Right renal pelvis (tissue), 4 donors: ENCODE data around the gene LENG9. TPM values are rescaled to one million over a fixed set of nuclear protein-coding genes. Genes with fewer than 3 reads are reported as not detected.

ENCODE experiments used
- DNase-seq, 4 donors: peaks; one replicate each; pipeline ENCODE4 v3.0.0-alpha.2; 2013; ENCODE audit warnings: low read depth in 4 of 4, low spot score in 3 of 4, missing footprints in 1 of 4
- polyA plus RNA-seq, 4 donors: library from polyadenylated mRNA; unstranded; fragments of 120-200 nt; gene quantifications; one replicate each; pipeline ENCODE4 v1.2.1, GENCODE V29; 2013; ENCODE audit not compliant: insufficient read length in 4 of 4

The LENG9 gene
- polyA plus RNA-seq, 4 donors = 1.4 to 2.9 (median 1.8) TPM

GRCh38 chr19:54460230-54461005 is 3.2 kb downstream of the LENG9 start:
- DNase-seq = no peak

DNA sequence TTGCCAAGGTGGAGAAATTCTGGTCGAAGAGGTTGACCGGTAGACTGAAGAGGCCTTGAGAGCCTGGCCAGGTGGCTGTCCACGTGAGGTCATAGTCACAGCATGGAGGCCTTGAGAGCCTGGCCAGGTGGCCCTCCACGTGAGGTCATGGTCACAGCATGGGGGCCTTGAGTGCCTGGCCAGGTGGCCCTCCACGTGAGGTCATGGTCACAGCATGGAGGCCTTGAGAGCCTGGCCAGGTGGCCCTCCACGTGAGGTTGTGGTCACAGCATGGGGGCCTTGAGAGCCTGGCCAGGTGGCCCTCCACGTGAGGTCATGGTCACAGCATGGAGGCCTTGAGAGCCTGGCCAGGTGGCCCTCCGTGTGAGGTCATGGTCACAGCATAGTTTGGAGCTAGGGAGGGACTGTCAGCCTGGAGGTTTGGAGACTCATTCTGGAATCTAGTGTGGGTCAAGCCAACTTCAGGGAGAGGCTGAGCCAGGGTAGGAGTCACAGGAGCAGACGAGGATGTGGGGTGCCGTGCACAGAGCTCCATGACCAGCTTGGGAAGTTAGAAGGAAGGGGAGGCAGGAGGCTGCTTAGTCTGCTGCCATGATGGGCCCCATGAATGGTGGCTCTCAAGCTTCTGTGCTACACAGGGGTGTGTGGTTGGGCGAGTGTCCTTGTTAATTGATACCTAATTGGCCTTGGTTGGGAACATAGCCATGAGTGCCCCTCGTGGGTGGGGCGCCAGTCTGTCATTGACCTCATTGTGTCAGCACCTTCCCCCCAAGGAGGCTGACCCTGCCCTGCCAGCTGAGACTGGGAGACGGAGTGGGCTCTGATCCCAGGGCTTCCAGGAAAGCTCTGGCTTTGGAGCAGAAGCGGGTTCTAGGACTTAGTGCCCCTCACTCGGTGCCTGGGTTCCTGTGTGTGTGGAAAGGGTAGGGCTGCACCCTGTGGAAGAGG is 4.0 kb downstream of the LENG9 start:
- DNase-seq = no peak

DNA sequence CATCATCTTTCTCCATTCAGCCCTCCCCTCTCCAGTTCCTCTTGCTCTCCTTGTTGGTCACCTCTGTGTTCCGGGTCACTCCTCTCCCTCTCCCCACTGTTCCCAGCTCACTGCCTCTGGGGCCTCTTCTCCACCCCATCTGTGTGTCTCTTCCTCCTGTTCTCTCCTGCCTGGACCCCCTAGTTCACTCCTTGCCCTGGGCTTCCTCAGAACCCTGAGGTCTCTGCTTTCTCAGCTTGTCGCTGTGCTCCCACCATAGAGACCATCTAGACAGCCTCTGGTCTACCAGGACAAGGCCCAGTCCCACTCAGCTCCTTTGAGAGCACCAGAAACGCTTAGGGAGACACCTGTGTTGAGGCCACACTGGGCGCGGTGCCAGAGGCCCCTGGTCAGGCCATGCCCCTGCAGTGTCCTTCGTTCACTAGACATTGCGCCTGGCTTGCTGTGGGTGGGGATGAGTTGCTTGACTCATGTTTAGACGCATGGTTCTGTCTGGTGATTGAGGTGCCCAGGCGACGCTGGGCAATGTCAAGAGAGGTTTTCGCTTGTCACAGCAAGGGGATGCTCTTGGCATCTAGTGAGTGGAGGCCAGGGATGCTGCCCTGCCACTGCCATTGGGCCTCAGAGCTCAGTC is 4.8 kb downstream of the LENG9 start:
- DNase-seq = no peak

- no peak for DNase-seq
Observed at GRCh38 chr19:54457773-54458647, 5.6 kb downstream of the LENG9 start.

GRCh38 chr19:54456423-54457373 is 6.9 kb downstream of the LENG9 start:
- no peak for DNase-seq

DNA sequence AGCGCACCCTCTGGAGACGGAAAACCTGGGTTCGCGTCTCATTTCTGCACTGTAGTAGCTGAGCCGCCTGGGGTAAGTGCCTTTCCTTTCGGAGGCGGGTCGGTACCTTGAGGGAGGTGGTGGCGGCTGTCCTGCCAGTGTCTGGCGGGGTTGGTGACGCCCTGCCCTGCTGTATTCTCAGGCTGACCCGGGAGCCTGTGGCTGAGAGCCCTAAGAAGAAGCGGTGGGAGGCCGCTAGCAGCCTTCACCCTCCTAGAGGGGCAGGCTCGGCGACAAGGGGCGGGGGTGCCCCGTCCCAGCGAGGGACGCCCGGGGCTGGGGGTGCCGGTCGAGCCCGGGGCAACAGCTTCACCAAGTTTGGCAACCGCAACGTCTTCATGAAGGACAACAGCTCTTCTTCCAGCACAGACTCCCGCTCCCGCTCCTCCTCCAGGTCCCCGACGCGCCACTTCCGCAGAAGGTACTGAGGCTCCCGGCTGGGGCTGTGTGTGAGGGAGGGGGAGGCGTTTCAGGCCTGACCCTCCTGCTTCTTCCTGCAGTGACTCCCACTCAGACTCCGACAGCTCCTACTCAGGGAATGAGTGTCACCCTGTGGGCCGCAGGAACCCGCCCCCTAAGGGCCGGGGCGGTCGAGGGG is 7.7 kb downstream of the LENG9 start:
- no peak for DNase-seq

- DNase-seq = no peak
Observed at GRCh38 chr19:54454781-54455675, 8.6 kb downstream of the LENG9 start.

DNA sequence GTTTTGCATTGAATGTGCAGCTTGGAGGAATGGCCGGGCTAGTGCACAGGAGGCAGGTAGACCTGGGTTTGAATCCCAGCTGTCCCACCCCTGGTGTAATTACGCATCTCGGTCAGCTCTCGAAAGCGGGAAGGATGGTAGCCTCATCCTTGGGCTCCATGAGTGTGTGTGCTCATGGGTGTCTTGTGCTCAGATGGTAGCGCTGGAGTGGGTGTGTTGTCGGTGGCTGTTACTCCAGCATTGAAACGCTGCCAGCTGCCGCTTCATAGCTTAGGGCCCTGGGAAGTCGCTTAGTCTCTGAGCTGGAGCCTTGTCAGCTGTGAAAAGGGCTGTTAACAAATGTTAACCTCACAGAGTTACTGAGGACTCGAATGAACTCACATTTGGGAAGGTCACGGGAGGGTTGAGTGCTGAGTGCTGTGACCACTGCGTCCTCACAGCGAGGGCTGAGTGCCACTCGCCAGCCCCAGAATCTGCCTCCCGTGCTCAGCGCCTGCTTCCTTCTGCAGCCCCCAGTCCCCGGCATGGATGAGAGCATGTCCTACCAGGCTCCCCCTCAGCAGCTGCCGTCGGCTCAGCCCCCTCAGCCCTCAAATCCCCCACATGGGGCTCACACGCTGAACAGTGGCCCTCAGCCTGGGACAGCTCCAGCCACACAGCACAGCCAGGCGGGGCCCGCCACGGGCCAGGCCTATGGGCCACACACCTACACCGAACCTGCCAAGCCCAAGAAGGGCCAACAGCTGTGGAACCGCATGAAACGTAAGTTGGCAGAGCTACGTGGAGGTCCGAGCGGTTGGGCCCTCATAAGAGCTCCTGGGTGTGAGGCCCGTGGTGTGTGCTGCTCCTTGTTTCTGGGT is 9.4 kb downstream of the LENG9 start:
- no peak for DNase-seq

- no peak for DNase-seq
Observed at GRCh38 chr19:54452626-54453025, 11.0 kb downstream of the LENG9 start.

DNA sequence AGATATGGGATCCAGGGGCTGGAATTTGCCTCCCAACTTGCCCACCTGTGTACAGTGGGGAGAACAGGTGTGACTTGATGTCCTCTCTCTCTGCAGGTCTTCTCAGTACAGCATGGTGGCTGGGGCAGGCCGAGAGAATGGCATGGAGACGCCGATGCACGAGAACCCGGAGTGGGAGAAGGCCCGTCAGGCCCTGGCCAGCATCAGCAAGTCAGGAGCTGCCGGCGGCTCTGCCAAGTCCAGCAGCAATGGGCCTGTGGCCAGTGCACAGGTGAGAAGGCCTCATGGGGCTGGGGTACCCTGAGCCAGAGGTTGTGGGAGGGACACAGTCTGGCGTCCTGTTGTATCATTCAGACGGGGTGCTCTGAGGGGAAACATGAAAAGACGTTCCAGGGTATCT is 11.6 kb downstream of the LENG9 start:
- no peak for DNase-seq

GRCh38 chr19:54451331-54451871 is 12.2 kb downstream of the LENG9 start:
- DNase-seq = no peak

DNA sequence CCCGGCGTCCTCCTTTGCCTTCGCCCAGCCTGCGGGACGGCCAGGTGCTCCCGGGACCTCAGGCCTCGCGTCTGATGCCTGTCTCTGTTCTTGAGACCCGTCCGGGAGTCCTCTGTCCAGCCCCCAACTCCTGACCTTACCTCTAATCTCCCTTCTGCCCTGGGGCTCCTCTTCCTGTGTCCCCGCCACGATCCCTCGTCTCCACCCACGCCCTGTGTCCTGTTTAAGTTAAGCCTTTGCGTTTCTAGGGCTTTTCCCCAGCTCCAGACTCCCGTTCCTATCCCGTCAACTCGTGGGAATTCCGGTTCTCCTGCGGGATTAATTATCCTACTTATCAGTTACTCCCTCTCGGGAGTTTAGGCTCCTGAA is 13.9 kb downstream of the LENG9 start:
- DNase-seq = no peak

DNA sequence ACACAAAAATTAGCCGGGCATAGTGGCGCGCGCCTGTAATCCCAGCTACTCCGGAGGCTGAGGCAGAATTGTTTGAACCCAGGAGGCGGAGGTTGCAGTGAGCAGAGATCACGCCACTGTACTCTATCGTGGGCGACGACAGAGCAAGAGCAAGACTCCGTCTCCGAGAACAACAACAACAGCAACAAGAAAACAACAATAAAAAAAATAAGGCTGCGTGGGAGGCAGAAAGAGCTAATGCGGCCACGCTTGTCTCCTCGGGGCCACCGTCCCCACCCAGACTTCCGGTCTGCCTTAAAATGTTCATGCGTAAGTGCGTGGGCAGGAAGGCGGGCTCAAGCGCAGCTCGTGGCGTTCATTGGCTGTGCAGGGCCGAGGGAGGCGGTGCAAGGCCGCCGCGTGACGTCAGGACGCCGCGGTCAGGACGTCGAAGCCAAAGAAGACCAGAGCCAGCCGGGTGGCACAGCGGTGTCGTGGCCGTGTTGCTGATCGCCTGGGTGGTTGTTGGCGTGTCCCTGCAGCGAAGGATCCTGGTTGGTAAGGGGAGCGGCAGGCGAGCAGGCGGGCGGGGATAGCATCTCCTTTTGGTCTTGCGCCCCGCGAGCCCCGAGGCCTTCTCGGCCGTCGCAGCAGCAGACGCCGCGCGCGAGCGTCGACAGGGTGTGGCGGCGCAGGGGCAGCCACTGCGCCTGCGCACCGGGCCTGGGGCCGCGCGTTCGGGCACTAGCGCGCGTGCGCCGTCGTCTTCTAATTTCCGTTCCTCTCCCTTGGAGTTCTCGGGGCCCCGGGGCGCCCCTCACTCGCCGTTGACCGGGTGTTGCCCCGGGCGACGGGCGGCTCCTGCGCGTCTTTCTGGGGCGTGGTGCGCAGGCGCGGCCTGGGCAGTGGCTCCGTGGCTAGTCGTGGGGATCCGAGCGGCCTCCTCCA is 14.5 kb downstream of the LENG9 start, which contains the start of gene LENG8:
TSS of gene LENG8 (plus strand) at position 426 of the 927 bp plus-strand sequence. CDS start 2,146 bp downstream, outside the sequence.
- peak; percentile 94 to 99 (median 95) for DNase-seq

GRCh38 chr19:54448040-54448773 is 15.4 kb downstream of the LENG9 start:
- DNase-seq = peak in 1 of 4 donors; percentile 65
